ENCODE results near the gene TRAP1. TPM values are rescaled to one million over a fixed set of nuclear protein-coding genes. Genes with fewer than 3 reads are reported as not detected.

Gene TRAP1
- total and polyA plus RNA-seq, 9 donors: 66.6 to 135 (median 119) TPM

GRCh38 chr16:3696425-3697218 is 20.7 kb downstream of the TRAP1 start:
- WGBS (ENCODE audit: insufficient coverage): 75% methylated on average over 8 of the region's 13 CpGs
- H3K9me3 ChIP-seq (replicated peaks; ENCODE audit: control insufficient read depth, low read depth, low read length): no peaks in the 10 kb centered on the region
- H3K27me3 ChIP-seq (ENCODE audit: control insufficient read depth, insufficient read depth, low read length): no peaks in the 10 kb centered on the region
- H3K4me1 ChIP-seq (ENCODE audit: control insufficient read depth, insufficient read depth, low read length): peaks cover 28% of the 10 kb centered on the region
- H3K27ac ChIP-seq (ENCODE audit: low read length): peak overlapping the region; percentile 86
- peaks cover 5% of the 10 kb centered on the region for H3K36me3 ChIP-seq (ENCODE audit: control insufficient read depth, insufficient read depth, low read length)
- DNase-seq: peak; percentile 80
- H3K4me3 ChIP-seq (ENCODE audit: low read length): no peak overlapping the region

DNA sequence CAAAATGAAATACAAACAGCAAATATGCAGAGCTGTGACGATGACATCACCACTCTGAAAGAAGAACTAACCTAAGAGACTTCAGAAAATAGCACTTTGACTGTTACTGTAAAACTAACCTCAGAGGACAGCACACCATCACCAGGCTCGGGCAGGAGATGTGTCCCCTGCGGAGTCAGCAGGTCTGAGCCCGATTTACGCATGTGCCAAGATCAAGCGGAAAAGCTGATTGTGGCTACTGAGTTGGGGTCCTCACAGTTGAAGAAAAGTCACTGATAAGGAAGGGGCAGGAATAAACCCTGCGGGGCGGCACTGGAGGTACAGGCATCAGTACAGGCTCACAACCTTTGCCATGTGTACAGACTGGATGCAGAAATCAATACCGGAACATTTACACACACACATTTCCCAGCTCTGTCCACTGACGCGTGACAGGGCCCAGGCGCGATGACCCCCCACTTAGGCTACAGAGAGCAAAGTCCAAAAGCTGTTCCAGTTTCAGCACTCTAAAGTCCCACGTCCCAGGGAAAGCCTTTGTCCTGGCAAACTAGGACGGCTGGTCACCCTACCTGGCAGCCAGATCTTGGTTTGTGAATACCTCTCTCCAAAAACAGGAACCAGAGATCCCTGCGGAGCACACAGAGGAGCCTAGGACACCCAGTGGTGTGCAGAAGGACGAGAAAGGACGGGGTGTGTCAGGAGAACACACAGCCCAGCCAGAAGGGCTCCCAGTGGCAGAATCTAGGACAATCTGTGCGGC is 21.5 kb downstream of the TRAP1 start:
- peaks cover 36% of the 10 kb centered on the region for H3K4me1 ChIP-seq (ENCODE audit: control insufficient read depth, insufficient read depth, low read length)
- peak overlapping the region; percentile 86 for H3K27ac ChIP-seq (ENCODE audit: low read length)
- H3K27me3 ChIP-seq (ENCODE audit: control insufficient read depth, insufficient read depth, low read length): no peaks in the 10 kb centered on the region
- DNase-seq: no peak
- WGBS (ENCODE audit: insufficient coverage): 80% methylated on average over 11 of the region's 19 CpGs
- H3K4me3 ChIP-seq (ENCODE audit: low read length): no peak overlapping the region
- peaks cover 5% of the 10 kb centered on the region for H3K36me3 ChIP-seq (ENCODE audit: control insufficient read depth, insufficient read depth, low read length)
- H3K9me3 ChIP-seq (replicated peaks; ENCODE audit: control insufficient read depth, low read depth, low read length): no peaks in the 10 kb centered on the region

GRCh38 chr16:3694051-3694450 is 23.3 kb downstream of the TRAP1 start:
- Histone ChIP-seq H3K4me1 (ENCODE audit: control insufficient read depth, insufficient read depth, low read length) (peaks cover 43% of the 10 kb centered on the region), H3K27me3 (ENCODE audit: control insufficient read depth, insufficient read depth, low read length) (no peaks in the 10 kb centered on the region), H3K9me3 (replicated peaks; ENCODE audit: control insufficient read depth, low read depth, low read length) (no peaks in the 10 kb centered on the region), H3K36me3 (ENCODE audit: control insufficient read depth, insufficient read depth, low read length) (peaks cover 8% of the 10 kb centered on the region), H3K27ac (ENCODE audit: low read length) (no peak overlapping the region), H3K4me3 (ENCODE audit: low read length) (no peak overlapping the region)
- DNase-seq: no peak
- WGBS (ENCODE audit: insufficient coverage): 77% methylated on average over 9 of the region's 9 CpGs

GRCh38 chr16:3691761-3692160 is 25.6 kb downstream of the TRAP1 start:
- DNase-seq: peak; percentile 67
- no peaks in the 10 kb centered on the region for H3K9me3 ChIP-seq (replicated peaks; ENCODE audit: control insufficient read depth, low read depth, low read length)
- 60% methylated on average over 2 of the region's 12 CpGs for WGBS (ENCODE audit: insufficient coverage)
- H3K4me3 ChIP-seq (ENCODE audit: low read length): no peak overlapping the region
- peaks cover 40% of the 10 kb centered on the region for H3K4me1 ChIP-seq (ENCODE audit: control insufficient read depth, insufficient read depth, low read length)
- peaks cover 29% of the 10 kb centered on the region for H3K36me3 ChIP-seq (ENCODE audit: control insufficient read depth, insufficient read depth, low read length)
- H3K27me3 ChIP-seq (ENCODE audit: control insufficient read depth, insufficient read depth, low read length): no peaks in the 10 kb centered on the region
- H3K27ac ChIP-seq (ENCODE audit: low read length): peak overlapping the region; percentile 92

GRCh38 chr16:3690980-3691720 is 26.2 kb downstream of the TRAP1 start:
- Histone ChIP-seq H3K27me3 (ENCODE audit: control insufficient read depth, insufficient read depth, low read length) (no peaks in the 10 kb centered on the region), H3K36me3 (ENCODE audit: control insufficient read depth, insufficient read depth, low read length) (peaks cover 35% of the 10 kb centered on the region), H3K4me1 (ENCODE audit: control insufficient read depth, insufficient read depth, low read length) (peaks cover 34% of the 10 kb centered on the region), H3K4me3 (ENCODE audit: low read length) (peak overlapping the region; percentile 34), H3K9me3 (replicated peaks; ENCODE audit: control insufficient read depth, low read depth, low read length) (no peaks in the 10 kb centered on the region), H3K27ac (ENCODE audit: low read length) (peak overlapping the region; percentile 92)
- 52% methylated on average over 11 of the region's 19 CpGs for WGBS (ENCODE audit: insufficient coverage)
- peak; percentile 83 for DNase-seq

GRCh38 chr16:3690470-3690928 is 26.8 kb downstream of the TRAP1 start:
- Histone ChIP-seq H3K27me3 (ENCODE audit: control insufficient read depth, insufficient read depth, low read length) (no peaks in the 10 kb centered on the region), H3K4me1 (ENCODE audit: control insufficient read depth, insufficient read depth, low read length) (peaks cover 27% of the 10 kb centered on the region), H3K27ac (ENCODE audit: low read length) (peak overlapping the region; percentile 92), H3K36me3 (ENCODE audit: control insufficient read depth, insufficient read depth, low read length) (peaks cover 42% of the 10 kb centered on the region), H3K4me3 (ENCODE audit: low read length) (peak overlapping the region; percentile 34), H3K9me3 (replicated peaks; ENCODE audit: control insufficient read depth, low read depth, low read length) (no peaks in the 10 kb centered on the region)
- 10% methylated on average over 18 of the region's 18 CpGs for WGBS (ENCODE audit: insufficient coverage)
- peak; percentile 98 for DNase-seq

- Histone ChIP-seq H3K36me3 (ENCODE audit: control insufficient read depth, insufficient read depth, low read length) (peaks cover 46% of the 10 kb centered on the region), H3K9me3 (replicated peaks; ENCODE audit: control insufficient read depth, low read depth, low read length) (no peaks in the 10 kb centered on the region), H3K27me3 (ENCODE audit: control insufficient read depth, insufficient read depth, low read length) (no peaks in the 10 kb centered on the region), H3K4me1 (ENCODE audit: control insufficient read depth, insufficient read depth, low read length) (peaks cover 23% of the 10 kb centered on the region), H3K27ac (ENCODE audit: low read length) (peak overlapping the region; percentile 92), H3K4me3 (ENCODE audit: low read length) (no peak overlapping the region)
- WGBS (ENCODE audit: insufficient coverage): 73% methylated on average over 3 of the region's 7 CpGs
- no peak for DNase-seq
These were observed 27.6 kb downstream of the TRAP1 start for GRCh38 chr16:3689731-3690130.

GRCh38 chr16:3687792-3688191 is 29.5 kb downstream of the TRAP1 start:
- 88% methylated on average over 4 of the region's 9 CpGs for WGBS (ENCODE audit: insufficient coverage)
- Histone ChIP-seq H3K4me1 (ENCODE audit: control insufficient read depth, insufficient read depth, low read length) (peaks cover 21% of the 10 kb centered on the region), H3K9me3 (replicated peaks; ENCODE audit: control insufficient read depth, low read depth, low read length) (no peaks in the 10 kb centered on the region), H3K36me3 (ENCODE audit: control insufficient read depth, insufficient read depth, low read length) (peaks cover 50% of the 10 kb centered on the region), H3K4me3 (ENCODE audit: low read length) (no peak overlapping the region), H3K27me3 (ENCODE audit: control insufficient read depth, insufficient read depth, low read length) (no peaks in the 10 kb centered on the region), H3K27ac (ENCODE audit: low read length) (no peak overlapping the region)
- DNase-seq: no peak

GRCh38 chr16:3687021-3687420 is 30.3 kb downstream of the TRAP1 start:
- no peaks in the 10 kb centered on the region for H3K9me3 ChIP-seq (replicated peaks; ENCODE audit: control insufficient read depth, low read depth, low read length)
- DNase-seq: no peak
- WGBS (ENCODE audit: insufficient coverage): 63% methylated on average over 3 of the region's 7 CpGs
- no peak overlapping the region for H3K27ac ChIP-seq (ENCODE audit: low read length)
- peaks cover 55% of the 10 kb centered on the region for H3K36me3 ChIP-seq (ENCODE audit: control insufficient read depth, insufficient read depth, low read length)
- no peaks in the 10 kb centered on the region for H3K27me3 ChIP-seq (ENCODE audit: control insufficient read depth, insufficient read depth, low read length)
- H3K4me3 ChIP-seq (ENCODE audit: low read length): no peak overlapping the region
- H3K4me1 ChIP-seq (ENCODE audit: control insufficient read depth, insufficient read depth, low read length): peaks cover 20% of the 10 kb centered on the region

DNA sequence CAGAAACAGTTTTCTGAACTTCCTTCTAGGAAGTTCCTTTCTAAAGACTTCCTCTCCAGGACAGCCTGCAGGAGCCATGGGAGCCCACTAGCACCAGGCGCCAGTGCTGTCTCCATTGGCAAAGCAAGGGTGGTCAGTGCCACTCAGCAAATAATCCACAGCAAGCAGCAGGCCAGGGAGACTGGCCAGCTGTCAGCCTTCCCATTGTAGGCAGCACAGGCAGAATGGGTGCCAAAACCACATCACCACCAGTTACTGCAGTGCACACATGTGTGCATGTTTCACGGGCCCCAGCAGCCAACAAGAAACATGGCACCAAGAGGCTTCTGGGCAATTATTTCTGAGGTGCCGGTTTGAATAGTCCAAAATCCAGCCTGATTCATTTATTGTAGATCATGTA is 36.1 kb downstream of the TRAP1 start:
- peaks cover 13% of the 10 kb centered on the region for H3K4me1 ChIP-seq (ENCODE audit: control insufficient read depth, insufficient read depth, low read length)
- H3K27ac ChIP-seq (ENCODE audit: low read length): peak overlapping the region; percentile 20
- WGBS (ENCODE audit: insufficient coverage): 88% methylated on average over 1 of the region's 3 CpGs
- H3K27me3 ChIP-seq (ENCODE audit: control insufficient read depth, insufficient read depth, low read length): no peaks in the 10 kb centered on the region
- no peak overlapping the region for H3K4me3 ChIP-seq (ENCODE audit: low read length)
- peak; percentile 72 for DNase-seq
- peaks cover 71% of the 10 kb centered on the region for H3K36me3 ChIP-seq (ENCODE audit: control insufficient read depth, insufficient read depth, low read length)
- no peaks in the 10 kb centered on the region for H3K9me3 ChIP-seq (replicated peaks; ENCODE audit: control insufficient read depth, low read depth, low read length)
